HUDEP-2 (cell line): ENCODE measurements around the gene ACD.
A peak's percentile ranks its signal among the peaks of the same experiment; 100 is the strongest.
"Not testable (repeated sequence)": the region's sequence is repeated elsewhere in the genome, so short reads cannot be mapped to it uniquely, and the experiment has no call there.

ENCODE experiments used
- DNase-seq, 76 experiments: peaks; one replicate each; lab custom pipeline; 2025; ENCODE audit not compliant: unreplicated experiment in 76 of 76; lab: John Stamatoyannopoulos, UW

Gene ACD

DNA sequence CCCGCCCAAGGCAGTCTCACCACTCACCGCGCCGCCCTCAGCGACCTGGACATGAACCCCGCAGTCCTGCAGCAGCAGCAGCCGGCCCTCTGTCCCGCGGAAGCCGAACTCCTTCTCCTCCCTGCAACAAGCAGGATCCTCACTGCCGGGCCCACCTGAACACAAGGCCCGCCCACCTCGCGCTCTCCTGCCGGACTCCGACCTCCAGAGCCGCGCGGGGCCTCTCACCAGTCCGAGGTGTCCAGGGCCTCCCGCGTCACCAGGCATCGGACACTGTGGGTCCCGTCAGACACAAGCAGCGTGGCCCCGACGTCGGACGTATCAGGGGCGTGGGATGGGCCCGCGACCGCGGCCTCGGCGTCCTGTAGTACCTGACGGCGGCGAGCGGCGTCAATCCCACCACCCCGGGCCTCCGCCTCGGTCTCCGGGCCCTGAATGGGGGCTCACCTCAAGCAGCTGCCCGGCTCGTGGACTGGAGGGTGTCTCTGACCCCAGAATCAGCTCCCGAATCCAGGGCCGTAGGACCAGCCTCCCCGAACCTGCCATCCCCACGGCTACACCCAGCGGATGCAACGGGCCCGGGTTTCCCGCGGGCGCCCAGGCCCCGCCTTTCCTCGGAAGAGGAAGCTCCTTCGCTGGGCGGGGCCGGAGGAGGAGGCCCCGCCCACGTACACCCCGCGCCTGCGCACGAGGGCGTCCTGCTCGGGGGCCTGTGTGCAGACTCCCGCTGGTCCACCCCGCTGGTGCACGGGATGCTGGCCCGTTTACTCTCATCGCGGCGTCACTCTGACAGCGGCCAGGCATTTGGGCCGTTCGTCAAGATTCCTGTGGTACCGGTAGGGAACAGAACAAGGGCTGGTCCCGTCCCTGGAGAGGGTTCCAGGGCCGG lies at the start of gene ACD:
Gene ACD, minus strand, starts transcription at position 586 of the 889 bp plus-strand sequence. Its CDS starts 40 bp downstream, at position 546.
- peak in 73 of 76 experiments; percentile 51 to 91 (median 82) for DNase-seq

DNA sequence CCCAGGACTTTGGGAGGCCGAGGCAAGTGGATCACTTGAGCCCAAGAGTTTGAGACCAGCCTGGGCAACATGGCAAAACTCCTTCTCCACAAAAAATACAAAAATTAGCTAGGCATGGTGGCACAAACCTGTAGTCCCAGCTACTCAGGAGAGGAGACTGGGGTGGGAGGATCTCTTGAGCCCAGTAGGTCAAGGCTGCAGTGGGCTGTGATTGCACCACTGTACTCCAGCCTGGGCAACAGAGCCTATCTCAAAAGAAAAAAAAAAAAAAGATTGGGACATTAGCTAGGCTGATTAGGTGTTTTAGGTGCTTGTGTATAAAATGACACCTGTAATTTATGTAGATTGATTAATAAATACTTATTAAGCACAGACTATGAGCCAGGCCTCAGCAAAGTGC lies 49.0 kb upstream of the ACD start:
- no peak for DNase-seq

DNA sequence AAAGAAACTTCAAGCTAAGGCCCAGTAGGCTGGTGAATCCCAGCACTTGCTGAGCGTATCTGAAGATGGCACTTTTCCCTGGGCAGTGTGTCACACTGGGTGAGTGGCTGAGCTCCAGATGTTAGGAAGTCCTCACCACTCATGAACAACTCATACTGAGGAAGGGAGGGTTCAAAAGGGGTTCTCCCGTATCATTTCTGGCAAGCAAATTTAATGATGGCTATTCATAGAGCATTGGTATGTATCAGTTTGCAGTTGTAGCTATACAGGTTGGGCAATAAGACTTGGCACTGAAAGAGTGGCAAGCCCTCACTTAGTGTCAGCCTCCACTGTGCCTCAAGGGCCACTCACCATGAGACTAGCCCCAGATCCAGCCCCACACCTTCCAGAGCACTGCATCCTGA lies 48.3 kb upstream of the ACD start:
- DNase-seq = no peak

DNA sequence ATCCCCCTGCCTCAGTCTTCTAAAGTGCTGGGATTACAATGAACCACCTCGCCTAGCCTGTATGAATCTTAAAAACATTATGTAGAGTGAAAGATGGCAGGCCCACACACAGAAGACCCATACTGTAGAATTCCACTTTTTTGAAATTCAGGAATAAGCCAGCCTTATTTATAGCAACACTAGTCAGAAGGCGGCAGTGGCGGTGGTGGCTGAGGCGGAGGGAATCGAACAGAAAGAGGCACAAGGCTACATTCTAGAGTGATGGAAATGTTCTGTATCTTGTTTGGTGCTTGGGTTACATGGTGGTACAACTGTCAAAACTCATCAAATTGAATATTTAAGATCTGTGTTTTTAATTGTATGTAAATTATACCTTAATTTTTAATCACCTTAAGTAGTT lies 47.7 kb upstream of the ACD start:
- no peak for DNase-seq

DNA sequence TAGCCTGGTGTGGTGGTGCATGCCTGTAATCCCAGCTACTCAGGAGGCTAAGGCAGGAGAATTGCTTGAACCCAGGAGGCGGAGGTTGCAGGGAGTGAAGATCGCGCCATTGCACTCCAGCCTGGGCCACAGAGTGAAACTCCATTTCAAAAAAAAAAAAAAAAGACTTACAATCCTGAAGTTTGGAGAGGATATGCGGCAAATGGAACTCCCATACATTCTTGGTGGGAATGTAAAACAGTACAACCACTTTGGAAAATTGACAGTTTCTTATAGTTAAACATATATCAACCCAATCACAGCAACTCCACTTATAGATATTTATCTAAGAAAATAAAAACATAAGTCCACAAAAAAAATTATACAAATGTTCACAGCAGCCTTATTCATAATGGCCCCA lies 47.1 kb upstream of the ACD start:
- no peak for DNase-seq

DNA sequence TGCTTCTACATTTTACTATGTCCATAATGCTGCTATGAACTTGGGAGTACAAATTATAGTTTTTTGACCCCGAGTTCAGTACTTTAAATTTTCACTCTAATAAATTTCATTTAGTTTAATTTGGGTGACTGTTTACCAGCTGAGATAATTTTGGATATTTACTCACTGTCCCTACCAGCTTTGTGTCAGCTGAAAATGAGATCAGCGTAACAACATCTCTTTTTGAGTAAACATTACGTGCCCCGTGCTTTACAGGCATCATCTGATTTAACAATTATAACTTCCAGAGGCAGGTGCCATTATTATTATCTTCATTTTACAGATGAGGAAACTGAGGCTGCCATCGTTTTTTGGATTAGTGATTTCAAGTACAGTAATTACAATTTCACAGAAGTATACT lies 44.0 kb upstream of the ACD start:
- no peak for DNase-seq

DNA sequence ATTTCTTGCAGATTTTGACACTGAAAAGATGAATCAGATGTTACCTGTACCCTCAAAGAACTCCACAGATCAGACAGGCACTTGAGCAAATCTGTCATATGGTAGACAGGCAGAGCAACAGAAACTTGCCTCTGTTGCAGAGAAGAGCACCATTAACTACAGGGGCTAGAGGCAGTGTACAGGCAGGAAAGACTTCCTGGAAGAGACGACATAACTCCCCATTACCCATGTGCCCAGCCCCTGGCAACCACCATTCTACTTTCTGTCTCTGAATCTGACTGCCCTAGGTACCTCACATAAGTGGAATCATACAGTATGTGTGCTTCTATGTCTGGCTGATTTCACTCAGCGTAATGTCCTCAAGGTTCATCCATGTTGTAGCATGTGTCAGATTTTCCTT lies 43.6 kb upstream of the ACD start:
- no peak for DNase-seq

DNA sequence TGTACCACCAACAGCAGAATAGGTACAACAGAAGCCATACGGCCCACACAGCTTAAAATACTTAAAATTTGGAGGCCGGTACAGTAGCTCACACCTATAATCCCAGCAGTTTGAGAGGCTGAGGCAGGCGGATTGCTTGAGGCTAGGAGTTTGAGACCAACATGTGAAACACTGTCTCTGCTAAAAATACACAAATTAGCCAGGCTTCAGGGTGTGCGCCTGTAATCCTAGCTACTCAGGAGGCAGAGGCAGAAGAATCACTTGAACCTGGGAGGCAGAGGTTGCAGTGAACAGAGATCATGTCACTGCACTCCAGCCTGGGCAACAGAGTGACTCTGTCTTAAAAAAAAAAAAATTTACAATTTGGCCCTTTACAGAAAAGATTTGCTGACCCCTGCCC lies 42.1 kb upstream of the ACD start:
- DNase-seq = no peak

DNA sequence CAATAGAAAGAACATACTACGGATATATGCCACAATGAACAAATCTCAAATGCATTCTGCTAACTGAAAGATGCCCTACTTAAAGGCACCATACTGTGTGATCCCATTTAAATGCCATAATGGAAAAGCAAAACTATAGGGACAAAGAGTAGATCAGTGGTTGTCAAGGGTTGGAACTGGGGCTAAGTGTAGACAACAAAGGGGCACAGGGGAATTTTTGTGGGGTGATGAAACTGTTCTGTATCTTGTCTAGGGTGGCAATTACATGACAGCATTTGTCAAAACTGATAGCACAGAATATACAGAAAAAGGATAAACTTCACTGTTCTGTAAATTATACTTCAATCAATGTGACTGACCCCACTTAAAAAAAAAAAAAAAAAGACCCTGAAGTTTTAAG lies 41.4 kb upstream of the ACD start:
- DNase-seq = no peak

DNA sequence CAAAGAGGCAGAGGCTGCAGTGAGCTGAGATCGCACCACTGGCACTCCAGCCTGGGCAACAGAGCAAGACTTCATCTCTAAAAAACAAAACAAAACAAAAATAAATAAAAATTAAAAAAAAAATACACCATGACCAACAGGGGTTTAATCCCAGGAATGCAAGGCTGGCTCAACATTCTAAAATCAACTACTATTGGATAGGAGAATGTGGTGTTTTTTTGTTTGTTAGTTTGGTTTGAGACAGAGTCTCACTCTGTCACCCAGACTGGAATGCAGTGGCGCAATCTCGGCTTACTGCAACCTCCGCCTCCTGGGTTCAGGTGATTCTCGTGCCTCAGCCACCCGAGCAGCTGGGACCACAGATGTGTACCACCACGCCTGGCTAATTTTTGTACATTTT lies 39.2 kb upstream of the ACD start:
- DNase-seq = no peak

DNA sequence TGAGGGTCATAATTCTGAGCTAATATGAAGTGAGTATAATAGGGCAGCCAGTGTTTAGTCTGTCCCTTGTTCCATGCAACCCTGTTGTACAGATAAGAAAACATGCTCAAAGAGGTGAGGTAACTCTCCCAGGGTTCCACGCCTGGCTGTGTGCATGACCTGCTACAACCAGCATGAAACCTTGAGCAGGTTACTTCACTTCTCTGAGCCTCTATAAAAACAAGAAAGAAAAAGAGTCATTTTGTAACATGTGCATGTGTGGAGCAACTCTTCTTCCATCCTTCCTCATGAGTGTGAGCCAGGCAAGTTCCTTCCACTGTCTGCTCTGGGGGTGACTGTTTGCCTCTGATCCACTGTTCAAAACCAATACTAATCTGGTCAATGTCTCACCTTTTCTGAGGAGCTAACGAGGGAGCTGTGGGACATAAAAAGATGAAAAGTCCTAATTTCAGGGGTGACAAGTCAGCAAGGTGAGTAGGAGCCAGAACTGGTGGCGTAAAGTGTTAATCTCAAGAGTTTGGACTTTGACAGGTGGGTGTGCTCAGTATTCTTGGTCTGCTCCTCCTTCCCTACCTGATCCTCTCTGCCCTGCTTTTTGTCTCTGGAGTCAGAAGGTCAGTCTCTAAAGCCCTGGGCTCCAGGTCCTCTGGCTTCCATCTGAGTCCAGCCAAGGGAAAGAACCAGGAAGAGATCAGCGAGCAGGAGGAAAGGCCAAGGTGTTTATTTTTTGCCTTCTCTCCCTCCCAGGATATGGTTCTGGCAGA lies 37.5 kb upstream of the ACD start:
- no peak for DNase-seq

DNA sequence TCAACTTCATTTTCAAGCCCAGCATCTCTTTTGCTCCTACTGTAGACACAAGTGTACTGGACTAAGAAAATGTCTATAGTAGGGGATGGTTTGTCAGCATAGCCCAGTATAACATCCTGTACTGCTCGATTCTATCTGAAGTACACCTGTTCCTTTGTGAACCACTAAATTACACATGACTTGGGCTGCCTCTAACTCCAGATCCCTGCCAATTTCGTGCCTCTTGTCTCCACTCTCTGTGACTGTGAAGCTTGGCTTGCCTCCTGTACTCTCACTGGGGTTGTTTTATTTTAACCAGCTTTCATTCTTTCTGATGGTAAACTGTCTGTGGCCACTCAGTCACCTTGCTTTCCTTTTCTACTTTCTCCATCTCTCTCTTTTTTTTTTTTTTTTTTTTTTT lies 34.6 kb upstream of the ACD start:
- no peak for DNase-seq

DNA sequence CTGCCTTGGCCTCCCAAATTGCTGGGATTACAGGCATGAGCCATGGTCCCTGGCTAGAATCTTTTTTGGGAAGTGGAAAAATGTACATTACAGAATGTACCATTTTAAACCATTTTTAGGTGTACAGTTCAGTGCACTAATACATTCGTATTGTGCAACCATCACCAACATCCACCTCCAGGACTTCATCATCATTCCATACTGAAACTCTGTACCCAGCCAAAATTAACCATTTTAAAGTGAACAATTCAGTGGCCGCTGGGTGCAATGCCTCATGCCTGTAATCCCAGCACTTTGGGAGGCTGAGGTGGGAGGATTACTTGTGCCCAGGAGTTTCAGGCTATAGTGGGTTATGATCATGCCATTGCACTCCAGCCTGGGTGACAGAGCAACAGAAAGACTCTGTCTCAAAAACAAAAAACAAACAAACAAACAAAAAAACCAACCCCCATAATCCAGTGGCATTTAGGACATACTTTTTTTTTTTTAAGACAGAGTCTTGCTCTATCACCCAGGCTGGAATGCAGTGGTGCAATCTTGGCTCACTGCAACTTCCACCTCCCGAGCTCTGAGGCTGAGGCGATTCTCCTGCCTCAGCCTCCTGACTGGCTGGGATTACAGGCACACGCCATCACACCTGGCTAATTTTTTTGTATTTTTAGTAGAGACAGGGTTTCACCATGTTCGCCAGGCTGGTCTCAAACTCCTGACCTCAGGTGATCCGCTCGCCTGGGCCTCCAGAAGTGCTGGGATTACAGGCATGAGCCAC lies 33.6 kb upstream of the ACD start:
- DNase-seq = not testable (repeated sequence)

DNA sequence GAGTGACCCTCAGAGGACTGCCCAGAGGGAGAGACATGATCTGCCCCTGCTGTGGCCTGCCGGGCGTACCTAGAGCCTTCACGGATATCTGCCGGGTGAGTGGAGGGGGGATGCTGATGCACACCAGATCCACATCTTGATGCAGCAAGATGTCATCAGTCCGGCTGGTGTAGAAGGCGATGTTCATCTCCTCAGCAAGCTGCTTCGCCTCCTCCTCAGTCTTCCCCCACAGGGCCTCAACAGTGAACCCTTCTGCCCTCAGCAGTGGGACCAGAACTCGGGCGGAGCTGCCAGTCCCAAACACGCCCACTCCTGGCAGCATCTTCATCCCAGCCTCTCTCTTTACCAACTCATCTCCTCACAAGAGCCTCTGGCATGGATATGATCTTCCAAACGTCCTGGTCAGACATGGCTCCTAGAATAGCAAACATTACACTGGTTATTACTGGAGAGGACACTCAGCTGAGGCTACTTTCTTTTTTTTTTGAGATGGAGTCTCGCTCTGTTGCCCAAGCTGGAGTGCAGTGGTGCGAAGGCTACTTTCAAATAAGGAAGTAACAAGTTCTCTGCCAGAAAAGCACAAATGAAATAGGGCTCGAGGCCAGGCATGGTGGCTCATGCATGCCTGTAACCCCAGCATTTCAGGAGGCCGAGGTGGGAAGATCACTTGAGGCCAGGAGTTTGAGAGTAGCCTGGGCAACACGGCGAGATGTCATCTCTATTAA lies 25.5 kb upstream of the ACD start:
- DNase-seq = no peak

DNA sequence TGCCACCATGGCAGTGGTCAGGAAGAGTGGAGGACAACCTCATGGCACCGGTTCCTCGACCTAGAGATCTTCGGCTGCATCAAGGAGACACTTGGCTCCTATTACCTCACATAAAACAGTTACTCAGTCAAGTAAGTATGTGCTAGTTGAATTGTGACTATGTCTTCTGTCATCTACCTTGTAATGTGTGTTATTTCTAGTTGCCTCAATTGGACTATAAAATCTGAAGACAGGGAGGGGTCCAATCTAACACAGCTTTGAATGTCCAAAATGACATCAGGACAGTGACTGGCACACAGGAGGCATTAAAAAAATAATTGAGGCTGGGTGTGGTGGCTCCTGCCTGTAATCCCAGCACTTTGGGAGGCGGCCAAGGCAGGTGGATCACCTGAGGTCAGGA lies 23.7 kb upstream of the ACD start:
- DNase-seq = no peak

DNA sequence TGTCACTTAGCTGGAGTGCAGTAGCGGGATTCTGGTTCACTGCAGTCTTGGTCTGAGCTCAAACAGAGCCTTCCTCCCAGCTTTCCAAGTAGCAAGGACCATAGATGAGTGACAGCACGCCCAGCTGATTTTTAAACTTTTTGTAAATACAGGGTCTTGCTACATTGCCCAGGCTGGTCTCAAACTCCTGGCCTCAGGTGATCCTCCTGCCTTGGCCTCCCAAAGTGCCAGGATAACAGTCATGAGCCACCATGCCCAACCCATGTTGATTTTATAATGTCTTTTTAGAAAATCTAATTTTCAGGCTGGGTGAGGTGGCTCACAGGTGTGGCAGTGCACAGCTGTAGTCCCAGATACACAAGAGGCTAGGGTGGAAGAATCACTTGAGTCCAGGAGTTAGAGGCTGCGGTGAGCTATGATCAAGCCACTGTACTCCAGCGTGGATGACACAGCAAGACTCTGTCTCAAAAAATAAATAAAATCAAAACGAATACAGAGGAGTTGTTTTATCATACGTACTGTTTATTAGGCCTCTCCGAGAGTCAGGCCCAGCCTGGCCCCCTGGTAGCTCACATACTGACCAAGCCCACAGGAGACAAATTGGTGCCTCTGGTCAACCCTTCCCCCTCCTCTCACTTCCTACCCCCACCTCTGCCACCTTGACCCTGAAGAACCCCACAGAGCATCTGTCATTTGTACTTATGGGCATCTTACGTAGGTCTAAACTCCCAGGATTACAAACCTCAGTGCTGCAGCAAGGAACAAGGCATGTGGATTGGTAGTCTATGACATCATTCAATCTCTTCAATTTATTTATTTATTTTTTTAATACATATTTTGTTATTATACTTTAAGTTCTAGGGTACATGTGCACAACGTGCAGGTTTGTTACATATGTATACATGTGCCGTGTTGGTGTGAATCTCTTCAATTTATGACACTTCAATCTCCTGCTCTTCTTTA lies 20.2 kb upstream of the ACD start:
- no peak for DNase-seq

DNA sequence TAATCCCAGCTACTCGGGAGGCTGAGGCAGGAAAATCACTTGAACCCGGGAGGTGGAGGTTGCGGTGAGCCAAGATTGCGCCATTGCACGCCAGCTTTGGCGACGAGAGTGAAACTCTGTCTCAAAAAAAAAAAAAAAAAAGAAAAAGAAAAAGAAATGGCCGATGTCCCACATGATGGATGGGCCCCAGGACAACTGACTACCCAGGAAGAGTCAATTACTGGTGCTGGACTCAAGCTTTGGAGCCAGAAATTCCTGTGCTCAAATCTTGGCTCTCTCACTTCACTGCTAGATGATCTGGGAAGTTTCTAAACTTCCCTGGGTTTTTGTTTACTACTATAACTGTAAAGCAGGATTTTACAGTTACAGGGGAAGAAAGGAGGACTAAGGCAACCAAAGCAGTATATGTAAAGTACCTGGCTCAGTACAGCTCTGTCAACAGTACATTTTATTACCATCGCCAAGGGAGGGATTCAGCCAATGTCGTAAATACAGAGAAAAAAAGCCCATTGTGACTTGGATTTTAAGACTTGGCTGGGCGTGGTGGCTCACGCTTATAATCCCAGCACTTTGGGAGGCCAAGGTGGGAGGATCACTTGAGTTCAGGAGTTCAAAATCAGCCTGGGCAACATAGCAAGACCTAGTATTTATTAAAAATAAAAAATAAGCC lies 18.4 kb upstream of the ACD start:
- no peak for DNase-seq

DNA sequence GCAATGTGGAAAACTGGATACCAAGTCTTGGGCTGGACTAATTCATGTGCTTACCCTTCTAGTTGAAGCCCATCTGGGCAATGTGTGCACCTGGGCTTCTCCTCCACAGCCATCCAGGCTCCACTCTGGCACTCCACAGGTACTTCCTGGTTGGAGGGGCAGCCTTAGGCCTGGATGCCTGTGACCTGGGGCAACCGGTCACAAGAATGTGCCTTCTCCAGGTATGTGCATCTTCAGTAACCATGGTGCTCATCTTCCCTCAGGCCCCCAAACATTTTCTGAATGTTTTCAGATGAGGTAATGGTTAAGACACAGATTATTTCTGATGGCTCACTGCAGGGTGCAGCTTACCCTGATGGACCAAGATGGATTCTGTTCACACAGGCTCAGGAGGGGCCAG lies 17.7 kb upstream of the ACD start:
- DNase-seq = no peak

DNA sequence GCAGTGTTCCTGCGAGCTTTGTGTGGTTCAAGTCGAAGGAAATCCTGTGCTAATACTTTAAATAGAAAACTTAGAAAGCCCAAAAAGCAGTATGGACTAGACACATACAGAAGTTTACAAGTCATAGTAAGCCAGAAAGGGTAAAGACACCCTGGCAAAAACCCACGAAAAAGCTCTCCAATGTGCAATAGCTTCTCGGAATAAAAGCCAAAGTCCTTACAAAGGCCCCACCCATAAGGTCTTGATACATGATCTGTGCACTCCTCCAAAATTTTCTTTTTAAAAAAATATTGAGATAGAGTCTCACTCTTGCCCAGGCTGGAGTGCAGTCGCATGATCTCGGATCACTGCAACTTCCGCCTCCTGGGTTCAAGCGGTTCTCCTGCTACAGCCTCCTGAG lies 16.9 kb upstream of the ACD start:
- DNase-seq = no peak
